CD4-positive, CD25-positive, alpha-beta regulatory T cell (primary cell): Measurements from ENCODE around the gene ZG16. TPM values are rescaled to one million over a fixed set of nuclear protein-coding genes. Genes with fewer than 3 reads are reported as not detected.

ENCODE experiments used
- ATAC-seq, 2 donors: fragments of 150-1000 bp; cut with Tn5 transposase; one replicate each; pipeline ENCODE4 v1.10.0; 2021; ENCODE audit warnings: low read depth in 2 of 2, moderate number of reproducible peaks in 2 of 2, moderate library complexity in 1 of 2
- DNase-seq, 3 donors: peaks; one replicate each; pipeline versions ENCODE4 v3.0.0 to v3.0.0-alpha.2; 2012 to 2022; ENCODE audit warnings: mixed read lengths in 1 of 3
- H3K27ac ChIP-seq: one replicate; pipeline ENCODE4 v1.7.0; 2013; ENCODE audit warnings: mild to moderate bottlenecking, low read length; ENCODE audit not compliant: insufficient read depth, poor library complexity, severe bottlenecking
- H3K27me3 ChIP-seq: one replicate; pipeline ENCODE4 v1.7.0; 2013; ENCODE audit warnings: low read length; ENCODE audit not compliant: control insufficient read depth, insufficient read depth
- H3K36me3 ChIP-seq: one replicate; pipeline ENCODE4 v1.7.0; 2013; ENCODE audit warnings: mild to moderate bottlenecking, low read length, moderate library complexity; ENCODE audit not compliant: control insufficient read depth, insufficient read depth
- H3K4me1 ChIP-seq: 2 replicates; pipeline ENCODE4 v1.7.0; 2013; ENCODE audit warnings: mild to moderate bottlenecking, low read length; ENCODE audit not compliant: insufficient read depth, control insufficient read depth, poor library complexity, severe bottlenecking
- H3K4me3 ChIP-seq: one replicate; pipeline ENCODE4 v1.7.0; 2013; ENCODE audit warnings: low read depth, mild to moderate bottlenecking, low read length, moderate library complexity
- H3K9me3 ChIP-seq, 2 experiments: 1 replicate in 1 of 2; 2 replicates in 1 of 2; pipeline ENCODE4 v1.7.0; 2013; ENCODE audit warnings: low read length in 2 of 2, mild to moderate bottlenecking in 1 of 2, moderate library complexity in 1 of 2; ENCODE audit not compliant: control insufficient read depth in 2 of 2
- H3K27ac Mint-ChIP-seq, 3 donors: one replicate each; pipeline ENCODE4 v1.8.0; 2020 to 2022; ENCODE audit warnings: mild to moderate bottlenecking in 3 of 3, mixed read lengths in 3 of 3, moderate library complexity in 2 of 3
- H3K27me3 Mint-ChIP-seq: one replicate; pipeline ENCODE4 v1.8.0; 2022; ENCODE audit warnings: mild to moderate bottlenecking, mixed read lengths
- H3K36me3 Mint-ChIP-seq: one replicate; pipeline ENCODE4 v1.8.0; 2020; ENCODE audit warnings: mixed read lengths
- H3K4me1 Mint-ChIP-seq, 4 donors: one replicate each; pipeline ENCODE4 v1.8.0; 2020 to 2022; ENCODE audit warnings: mixed read lengths in 4 of 4, mild to moderate bottlenecking in 1 of 4
- H3K4me3 Mint-ChIP-seq, 4 donors: one replicate each; pipeline ENCODE4 v1.8.0; 2020 to 2022; ENCODE audit warnings: mild to moderate bottlenecking in 4 of 4, mixed read lengths in 4 of 4, moderate library complexity in 3 of 4
- H3K9me3 Mint-ChIP-seq, 7 donors: one replicate each; pipeline ENCODE4 v1.8.0; 2020 to 2022; ENCODE audit warnings: mixed read lengths in 7 of 7, mild to moderate bottlenecking in 3 of 7, moderate library complexity in 2 of 7
- polyA plus RNA-seq, 4 donors: library from polyadenylated mRNA; unstranded; fragments of 300-500 nt; fragmentation: Illumina TruSeq; gene quantifications; one replicate each; pipeline ENCODE4 v1.2.3, GENCODE V29; 2021
- total RNA-seq: library from RNA; stranded (reverse); gene quantifications from one replicate; pipeline ENCODE4 v1.2.3, GENCODE V29; 2022

Gene ZG16
- total and polyA plus RNA-seq, 5 donors from 2014 or later, result not detected

DNA sequence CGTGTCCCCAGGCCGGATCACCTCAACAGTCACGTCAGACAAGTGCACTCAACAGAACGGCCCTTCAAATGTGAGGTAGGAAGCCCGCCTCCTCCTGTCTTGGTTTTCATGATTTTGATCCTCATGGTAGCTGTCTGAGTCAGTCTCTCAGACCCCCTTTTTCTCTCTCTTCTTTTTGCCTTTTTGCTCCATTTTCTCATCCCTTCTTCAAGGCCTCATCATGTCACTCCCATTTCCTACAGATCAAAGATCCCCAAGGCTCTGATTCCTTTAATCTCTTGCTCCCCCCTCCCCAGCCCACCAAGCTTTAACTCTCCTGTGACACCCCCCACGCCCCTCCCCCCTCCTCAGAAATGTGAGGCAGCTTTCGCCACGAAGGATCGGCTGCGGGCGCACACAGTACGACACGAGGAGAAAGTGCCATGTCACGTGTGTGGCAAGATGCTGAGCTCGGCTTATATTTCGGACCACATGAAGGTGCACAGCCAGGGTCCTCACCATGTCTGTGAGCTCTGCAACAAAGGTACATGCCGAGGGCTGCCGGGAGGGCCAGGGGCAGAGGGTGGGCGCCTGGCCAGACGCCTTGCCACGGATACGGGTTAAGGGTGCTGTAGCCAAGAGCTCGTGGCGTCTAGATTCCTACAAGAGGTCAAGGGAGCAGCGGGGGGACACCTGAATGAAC, 30.3 kb downstream of the ZG16 start:
- peak overlapping the region; percentile 90 for H3K27ac ChIP-seq
- ATAC-seq, result peak in 1 of 2 donors; percentile 0
- no peaks in the 10 kb centered on the region for H3K27me3 ChIP-seq
- no peaks in the 10 kb centered on the region for H3K9me3 Mint-ChIP-seq
- peaks cover 7% of the 10 kb centered on the region for H3K36me3 Mint-ChIP-seq
- peak overlapping the region; percentile 91 to 98 (median 96) for H3K27ac Mint-ChIP-seq
- H3K36me3 ChIP-seq, result peaks cover 7% of the 10 kb centered on the region
- peaks cover 68% of the 10 kb centered on the region for H3K4me1 ChIP-seq
- peak in 1 of 3 donors; percentile 36 for DNase-seq
- H3K9me3 ChIP-seq, result no peaks in the 10 kb centered on the region
- H3K4me1 Mint-ChIP-seq, result peaks cover 4 to 73% (median 43%) of the 10 kb centered on the region in 4 donors
- peak overlapping the region; percentile 89 to 100 (median 95) for H3K4me3 Mint-ChIP-seq
- H3K4me3 ChIP-seq, result peak overlapping the region; percentile 75
- H3K27me3 Mint-ChIP-seq, result peaks cover 16% of the 10 kb centered on the region

DNA sequence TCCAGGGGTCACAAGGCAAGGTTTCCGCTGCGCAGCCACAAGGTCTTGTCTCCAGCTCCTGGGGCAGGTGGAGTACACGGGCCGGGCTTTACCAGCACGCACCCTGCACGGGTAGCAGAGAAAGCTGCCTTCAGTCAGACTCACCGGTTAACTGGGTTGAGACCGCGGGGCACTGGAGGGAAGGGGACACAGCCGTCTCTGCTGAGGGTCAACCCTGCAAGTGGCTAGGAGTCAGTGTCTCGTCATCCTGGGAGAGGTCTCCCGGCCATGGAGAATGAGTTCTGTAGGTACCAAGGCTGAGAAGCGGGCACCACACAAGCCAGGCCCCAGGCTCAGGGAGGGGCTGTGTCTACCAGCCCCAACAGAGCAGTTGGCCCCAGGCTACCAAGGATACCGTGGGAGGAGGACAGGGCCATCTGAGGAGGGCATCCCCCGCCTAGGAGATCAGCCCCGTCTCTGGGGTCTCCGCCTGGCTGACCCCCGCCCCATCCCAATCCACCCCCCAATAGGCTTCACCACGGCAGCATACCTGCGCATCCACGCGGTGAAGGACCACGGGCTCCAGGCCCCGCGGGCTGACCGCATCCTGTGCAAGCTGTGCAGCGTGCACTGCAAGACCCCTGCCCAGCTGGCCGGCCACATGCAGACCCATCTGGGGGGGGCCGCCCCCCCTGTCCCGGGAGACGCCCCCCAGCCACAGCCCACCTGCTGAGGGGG, 31.1 kb downstream of the ZG16 start:
- Histone ChIP-seq H3K27me3 (no peaks in the 10 kb centered on the region), H3K4me3 (peak overlapping the region; percentile 59), H3K9me3 (no peaks in the 10 kb centered on the region), H3K36me3 (peaks cover 4% of the 10 kb centered on the region), H3K27ac (peak overlapping the region; percentile 90), H3K4me1 (peaks cover 65% of the 10 kb centered on the region)
- peaks cover 17% of the 10 kb centered on the region for H3K27me3 Mint-ChIP-seq
- peak overlapping the region; percentile 82 to 98 (median 96) for H3K27ac Mint-ChIP-seq
- ATAC-seq, result no peak
- no peak for DNase-seq
- no peaks in the 10 kb centered on the region for H3K9me3 Mint-ChIP-seq
- H3K4me3 Mint-ChIP-seq, result peak overlapping the region; percentile 89 to 100 (median 95)
- H3K4me1 Mint-ChIP-seq, result peaks cover 4 to 64% (median 36%) of the 10 kb centered on the region in 4 donors
- peaks cover 7% of the 10 kb centered on the region for H3K36me3 Mint-ChIP-seq

DNA sequence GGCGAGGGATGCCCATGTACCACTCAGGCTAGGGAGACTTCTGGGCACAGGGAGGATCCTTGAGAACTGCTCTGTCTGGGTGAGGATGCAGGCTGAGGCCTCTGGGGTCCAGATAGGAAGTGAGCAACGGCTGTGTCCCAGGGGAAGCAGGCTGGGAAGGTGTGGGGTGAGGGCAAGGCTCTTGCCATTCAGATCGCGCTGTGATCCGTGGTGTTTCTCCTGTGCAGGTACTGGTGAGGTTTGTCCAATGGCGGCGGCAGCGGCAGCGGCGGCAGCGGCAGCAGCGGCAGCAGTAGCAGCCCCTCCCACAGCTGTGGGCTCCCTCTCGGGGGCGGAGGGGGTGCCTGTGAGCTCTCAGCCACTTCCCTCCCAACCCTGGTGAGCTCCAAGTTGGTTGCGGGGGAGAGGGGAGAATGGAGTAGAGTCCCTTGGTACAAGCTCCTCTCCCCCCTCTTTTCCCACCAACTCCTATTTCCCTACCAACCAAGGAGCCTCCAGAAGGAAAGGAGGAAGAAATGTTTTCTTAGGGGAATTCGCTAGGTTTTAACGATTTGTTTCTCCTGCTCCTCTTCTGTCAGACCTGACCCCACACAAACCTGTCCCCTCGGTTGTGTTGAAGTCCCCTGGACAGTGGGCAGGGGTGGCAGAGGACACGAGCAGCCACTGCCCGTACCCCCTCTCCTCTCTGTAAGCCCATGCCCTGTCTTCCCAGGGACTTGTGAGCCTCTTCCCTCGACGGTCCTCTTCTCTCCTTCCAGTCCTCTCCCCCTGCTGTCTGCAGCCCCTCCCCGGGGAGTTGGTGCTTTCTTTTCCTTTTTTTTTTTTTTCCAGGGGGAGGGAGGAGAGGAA, 32.0 kb downstream of the ZG16 start:
- peak overlapping the region; percentile 90 for H3K27ac ChIP-seq
- H3K36me3 Mint-ChIP-seq, result peaks cover 7% of the 10 kb centered on the region

DNA sequence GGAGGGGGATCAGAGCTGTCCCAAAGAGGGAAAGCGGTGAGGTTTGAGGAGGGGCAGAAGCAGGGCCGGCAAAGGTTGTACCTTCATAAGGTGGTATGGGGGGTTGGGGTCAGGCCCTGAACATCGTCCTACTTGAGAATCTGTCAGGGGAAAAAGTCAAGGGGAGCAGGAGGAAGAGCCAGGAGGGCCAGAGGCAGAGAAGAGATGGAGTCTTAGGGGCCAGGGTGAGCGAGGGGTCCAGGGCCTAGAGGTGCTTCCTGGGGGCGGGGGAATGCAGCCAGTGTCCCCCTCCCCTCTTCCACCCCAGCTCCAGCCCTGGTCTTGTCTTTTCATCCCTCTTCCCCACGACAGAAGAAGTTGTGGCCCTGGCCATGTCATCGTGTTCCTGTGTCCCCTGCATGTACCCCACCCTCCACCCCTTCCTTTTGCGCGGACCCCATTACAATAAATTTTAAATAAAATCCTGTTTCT, 32.7 kb downstream of the ZG16 start:
- peaks cover 23% of the 10 kb centered on the region for H3K27me3 Mint-ChIP-seq
- Histone ChIP-seq H3K9me3 (no peaks in the 10 kb centered on the region), H3K27ac (peak overlapping the region; percentile 90), H3K4me1 (peaks cover 67% of the 10 kb centered on the region), H3K36me3 (peaks cover 4% of the 10 kb centered on the region), H3K27me3 (no peaks in the 10 kb centered on the region), H3K4me3 (peak overlapping the region; percentile 65)
- peaks cover 2 to 66% (median 37%) of the 10 kb centered on the region in 4 donors for H3K4me1 Mint-ChIP-seq
- peak overlapping the region; percentile 89 to 96 (median 90) for H3K4me3 Mint-ChIP-seq
- ATAC-seq, result no peak
- peaks cover 0 to 1% (median 0%) of the 10 kb centered on the region in 7 donors for H3K9me3 Mint-ChIP-seq
- peaks cover 4% of the 10 kb centered on the region for H3K36me3 Mint-ChIP-seq
- peak overlapping the region; percentile 87 to 92 (median 89) for H3K27ac Mint-ChIP-seq
- DNase-seq, result no peak

More for the DNA sequence above, 32.0 kb downstream of the ZG16 start:
- Mint-ChIP-seq H3K27me3 (peaks cover 23% of the 10 kb centered on the region), H3K27ac (peak overlapping the region in 2 of 3 donors; percentile 87 to 89), H3K9me3 (no peaks in the 10 kb centered on the region), H3K4me1 (peaks cover 0 to 65% (median 36%) of the 10 kb centered on the region in 4 donors), H3K4me3 (peak overlapping the region; percentile 86 to 91 (median 90))
- Histone ChIP-seq H3K36me3 (peaks cover 4% of the 10 kb centered on the region), H3K27me3 (no peaks in the 10 kb centered on the region), H3K9me3 (no peaks in the 10 kb centered on the region), H3K4me3 (no peak overlapping the region), H3K4me1 (peaks cover 62% of the 10 kb centered on the region)
- no peak for DNase-seq
- ATAC-seq, result no peak

DNA sequence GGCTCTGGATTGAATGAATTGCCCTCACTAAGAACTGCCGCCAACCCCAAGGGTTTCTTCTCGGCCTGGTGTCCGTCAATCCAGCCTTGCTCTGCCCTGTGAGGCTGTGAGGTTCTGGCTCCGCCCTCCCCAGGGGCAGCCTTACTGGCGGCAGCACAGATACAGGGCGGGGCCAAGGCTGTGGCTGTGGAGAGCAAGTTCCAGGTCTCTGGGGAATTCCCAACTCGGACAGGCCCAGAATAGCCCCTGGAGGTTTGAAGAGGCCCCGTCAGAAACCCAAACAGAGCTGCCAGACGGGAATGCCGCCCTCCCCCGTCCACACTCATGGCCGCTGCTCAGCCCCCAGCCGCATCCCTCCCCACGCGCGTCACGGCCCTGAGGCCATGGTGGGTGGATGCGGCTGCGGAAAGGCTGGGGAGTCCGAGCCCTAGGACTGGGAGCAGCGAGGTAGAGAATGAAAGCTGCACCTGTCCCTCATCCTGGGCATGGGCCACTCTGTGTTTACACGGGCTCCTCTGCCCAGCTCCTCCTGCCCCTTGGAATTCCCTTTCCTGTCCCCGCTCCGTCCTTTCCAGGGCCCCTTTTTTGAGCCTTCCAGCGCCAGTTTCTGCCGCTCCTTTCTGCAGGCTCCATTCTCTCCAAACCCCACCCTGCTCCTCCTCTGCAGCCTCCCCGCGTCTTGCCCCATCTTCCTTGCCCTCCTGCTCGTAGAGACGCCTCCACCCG, 33.3 kb downstream of the ZG16 start:
- ATAC-seq, result peak; percentile 9 to 14
- no peaks in the 10 kb centered on the region for H3K9me3 ChIP-seq
- peak overlapping the region; percentile 82 to 92 (median 87) for H3K27ac Mint-ChIP-seq
- no peaks in the 10 kb centered on the region for H3K27me3 ChIP-seq
- H3K4me1 Mint-ChIP-seq, result peaks cover 5 to 69% (median 40%) of the 10 kb centered on the region in 4 donors
- peaks cover 4% of the 10 kb centered on the region for H3K36me3 ChIP-seq
- H3K36me3 Mint-ChIP-seq, result peaks cover 4% of the 10 kb centered on the region
- H3K4me1 ChIP-seq, result peaks cover 69% of the 10 kb centered on the region
- peak overlapping the region; percentile 89 to 96 (median 90) for H3K4me3 Mint-ChIP-seq
- H3K4me3 ChIP-seq, result peak overlapping the region; percentile 65
- H3K9me3 Mint-ChIP-seq, result peaks cover 0 to 2% (median 0%) of the 10 kb centered on the region in 7 donors
- peak; percentile 51 to 78 (median 67) for DNase-seq
- peak overlapping the region; percentile 90 for H3K27ac ChIP-seq
- peaks cover 23% of the 10 kb centered on the region for H3K27me3 Mint-ChIP-seq

DNA sequence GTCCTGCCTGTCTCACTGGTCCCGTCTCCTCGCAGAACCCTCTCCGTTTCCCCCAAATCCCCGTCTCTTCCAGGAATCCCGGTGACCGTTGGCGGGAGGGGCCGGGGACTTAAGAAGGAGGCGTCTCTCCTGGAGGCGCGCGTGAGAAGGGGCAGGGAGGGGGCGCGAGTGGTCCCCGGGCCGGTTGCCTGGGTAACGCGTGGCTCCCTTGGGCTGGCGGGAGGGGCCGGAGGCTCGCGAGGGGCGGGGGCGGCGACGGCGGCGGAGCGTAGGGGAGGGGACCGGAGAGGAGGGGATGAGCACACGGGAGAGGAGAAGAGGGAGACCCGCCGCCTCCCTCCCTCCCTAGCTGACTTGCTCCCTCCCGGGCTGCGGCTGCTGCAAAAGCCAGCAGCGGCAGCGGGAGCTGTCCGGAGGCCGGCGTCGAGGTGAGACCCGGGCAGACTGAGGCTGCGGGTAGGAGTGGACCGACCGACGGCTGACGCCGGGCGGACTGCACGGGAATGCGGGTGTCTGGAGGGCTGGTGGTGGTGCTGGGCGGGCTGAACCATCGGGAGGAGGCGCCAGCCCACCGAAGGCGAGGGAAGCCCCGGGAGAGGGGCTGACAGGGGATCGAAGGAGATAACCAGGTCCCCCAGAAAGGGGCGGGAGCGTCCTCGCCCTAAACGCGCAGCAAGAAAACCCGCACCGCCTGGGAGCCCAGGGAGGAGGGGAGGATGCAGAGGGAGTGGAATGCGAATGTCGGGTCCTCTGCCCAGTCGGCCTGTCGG, 34.0 kb downstream of the ZG16 start, which contains the start of gene PRRT2:
Gene PRRT2, plus strand, starts transcription at position 298 of the 770 bp plus-strand sequence. CDS start 862 bp downstream, outside the sequence.
- peaks cover 0 to 2% (median 0%) of the 10 kb centered on the region in 7 donors for H3K9me3 Mint-ChIP-seq
- Histone ChIP-seq H3K27ac (peak within 1 kb of the TSS; percentile 90), H3K9me3 (no peaks in the 10 kb centered on the region), H3K4me1 (peaks cover 75% of the 10 kb centered on the region), H3K36me3 (peaks cover 4% of the 10 kb centered on the region), H3K27me3 (no peaks in the 10 kb centered on the region), H3K4me3 (peak within 1 kb of the TSS; percentile 65)
- H3K4me1 Mint-ChIP-seq, result peaks cover 5 to 75% (median 40%) of the 10 kb centered on the region in 4 donors
- DNase-seq, result peak in 2 of 3 donors; percentile 31 to 59
- no peak for ATAC-seq
- peaks cover 4% of the 10 kb centered on the region for H3K36me3 Mint-ChIP-seq
- peak within 1 kb of the TSS; percentile 89 to 96 (median 90) for H3K4me3 Mint-ChIP-seq
- H3K27ac Mint-ChIP-seq, result peak within 1 kb of the TSS; percentile 82 to 92 (median 87)
- H3K27me3 Mint-ChIP-seq, result peaks cover 23% of the 10 kb centered on the region
